Measurements from ENCODE around the gene BPIFB3.
A peak's percentile ranks its signal among the peaks of the same experiment; 100 is the strongest.

Gene BPIFB3

DNA sequence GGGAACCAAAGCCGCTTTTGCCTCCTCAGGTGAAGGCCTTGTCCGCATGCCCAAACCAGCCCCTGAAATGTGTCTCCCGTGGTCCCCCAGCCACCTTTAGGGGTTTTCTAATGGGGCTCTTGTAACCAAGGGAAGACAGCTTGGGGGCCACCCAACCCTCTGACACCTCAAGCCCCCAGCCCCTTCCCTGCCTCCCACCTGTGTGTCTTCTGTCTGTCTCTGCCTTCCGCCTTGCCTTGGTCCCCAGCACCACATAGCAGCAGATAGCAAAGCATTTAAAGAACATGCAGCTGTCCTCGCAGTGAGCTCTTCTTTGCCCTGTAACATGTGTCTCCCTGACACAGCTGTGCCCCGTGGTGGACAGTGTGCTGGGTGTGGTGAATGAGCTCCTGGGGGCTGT is 9.6 kb downstream of the BPIFB3 start:
- DNase-seq = no peak

- DNase-seq = no peak
Observed at GRCh38 chr20:33064572-33065287, 11.0 kb downstream of the BPIFB3 start.

GRCh38 chr20:33065785-33066184 is 12.1 kb downstream of the BPIFB3 start:
- DNase-seq = no peak

DNA sequence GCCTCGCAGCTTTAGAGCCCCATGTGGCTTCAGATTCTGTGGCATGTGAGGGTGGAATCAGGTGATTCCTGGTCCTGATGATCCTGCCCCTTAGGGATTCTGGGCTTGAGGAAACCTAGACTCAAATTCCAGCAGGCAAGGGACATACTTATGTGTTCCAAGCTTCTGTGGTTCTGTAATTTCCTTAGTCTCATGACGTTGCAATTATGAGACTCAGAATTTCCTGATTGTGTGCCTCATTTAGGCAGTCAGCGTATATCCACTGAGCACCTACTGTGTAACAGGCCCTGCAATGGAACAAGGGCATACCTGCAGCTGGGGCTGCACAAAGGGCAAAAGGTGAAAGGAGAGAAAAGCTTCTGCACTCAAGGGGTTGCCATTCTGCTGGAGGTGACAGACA is 14.1 kb downstream of the BPIFB3 start:
- no peak for DNase-seq

DNA sequence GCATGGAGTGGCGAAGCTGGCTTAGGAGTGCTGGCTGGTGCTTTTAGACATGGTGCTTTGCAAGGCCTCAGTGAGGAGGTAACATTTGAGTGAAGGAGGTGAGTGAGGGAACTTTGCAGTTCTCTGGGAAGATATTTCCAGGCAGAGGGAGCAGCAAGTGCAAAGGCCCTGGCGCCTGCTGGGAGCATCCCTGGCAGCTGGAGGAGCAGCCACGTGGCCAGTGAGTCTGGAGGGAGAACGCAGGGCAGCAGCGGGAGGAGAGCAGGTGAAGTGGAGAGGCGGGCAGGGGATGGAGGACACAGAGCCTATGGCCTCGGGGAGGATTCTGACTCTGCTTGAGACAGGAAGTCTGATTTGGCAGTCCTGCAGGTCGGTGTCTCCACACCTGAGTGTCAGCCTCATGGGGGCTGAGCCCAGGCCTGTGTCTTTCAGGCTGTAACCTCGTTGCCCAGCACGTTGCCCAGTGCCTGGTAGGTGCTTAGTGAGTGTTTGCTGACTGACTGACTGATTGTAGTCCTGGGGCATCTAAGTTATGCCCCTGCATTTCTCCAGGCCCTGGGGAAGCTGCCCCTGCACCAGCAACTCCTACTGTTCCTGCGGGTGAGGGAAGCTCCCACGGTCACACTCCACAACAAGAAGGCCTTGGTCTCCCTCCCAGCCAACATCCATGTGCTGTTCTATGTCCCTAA is 14.7 kb downstream of the BPIFB3 start:
- DNase-seq = no peak

DNA sequence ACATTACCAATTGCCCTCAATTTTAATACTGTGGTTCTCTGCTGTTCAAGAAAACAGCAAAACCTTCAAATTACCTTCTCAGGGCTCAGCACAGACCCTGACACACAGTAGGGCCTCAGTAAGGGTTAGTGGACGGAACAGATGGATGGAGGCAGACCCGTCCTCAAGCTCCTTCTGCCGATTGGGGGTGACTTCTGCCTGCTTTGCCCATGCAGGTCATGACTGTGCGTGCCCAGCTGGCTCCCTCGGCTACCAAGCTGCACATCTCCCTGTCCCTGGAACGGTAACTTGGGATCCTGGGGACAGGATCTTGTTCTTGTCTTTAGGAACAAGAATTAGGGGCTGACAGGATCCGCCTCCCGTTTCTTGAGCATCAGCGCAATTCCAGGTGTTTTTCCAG is 16.0 kb downstream of the BPIFB3 start:
- DNase-seq = no peak

GRCh38 chr20:33070111-33071053 is 16.7 kb downstream of the BPIFB3 start:
- DNase-seq = no peak

DNA sequence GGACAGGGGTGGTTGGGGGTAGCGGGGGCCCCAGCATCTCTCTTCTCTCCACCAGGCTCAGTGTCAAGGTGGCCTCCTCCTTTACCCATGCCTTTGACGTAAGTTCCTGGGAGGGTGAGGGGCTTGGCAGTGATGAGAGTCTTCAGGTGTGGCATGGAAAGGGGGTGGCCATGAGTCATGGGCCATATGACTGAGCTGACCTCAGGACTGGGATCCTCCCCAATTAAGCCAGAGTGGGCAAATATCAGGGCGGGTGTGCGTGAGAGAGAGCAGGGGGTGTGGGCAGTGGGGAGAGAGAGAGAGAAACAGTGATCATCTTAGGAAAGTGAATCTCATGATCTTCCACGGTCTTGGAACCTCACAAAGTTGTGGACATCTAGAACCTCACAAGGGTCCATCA is 17.5 kb downstream of the BPIFB3 start:
- DNase-seq = no peak

GRCh38 chr20:33072362-33072761 is 18.7 kb downstream of the BPIFB3 start:
- DNase-seq = no peak

DNA sequence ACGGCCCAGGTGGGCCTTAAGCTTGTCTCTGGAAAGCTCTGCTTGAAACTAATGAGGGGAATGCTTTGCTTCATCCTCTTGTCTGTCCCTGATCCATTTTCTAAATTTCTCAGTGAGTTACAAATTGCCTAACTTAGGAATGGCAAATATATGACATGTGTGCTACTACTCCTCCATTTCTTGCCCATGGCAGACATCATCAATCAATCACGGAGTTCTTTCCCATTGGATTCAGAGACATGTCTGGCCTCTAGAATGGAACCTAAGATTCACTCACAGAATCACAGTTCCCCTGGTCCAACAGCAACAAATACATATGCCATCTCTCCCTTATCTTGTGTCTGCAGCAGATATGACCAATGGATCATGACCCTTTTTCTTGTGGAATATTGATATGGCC is 19.1 kb downstream of the BPIFB3 start:
- DNase-seq = no peak

DNA sequence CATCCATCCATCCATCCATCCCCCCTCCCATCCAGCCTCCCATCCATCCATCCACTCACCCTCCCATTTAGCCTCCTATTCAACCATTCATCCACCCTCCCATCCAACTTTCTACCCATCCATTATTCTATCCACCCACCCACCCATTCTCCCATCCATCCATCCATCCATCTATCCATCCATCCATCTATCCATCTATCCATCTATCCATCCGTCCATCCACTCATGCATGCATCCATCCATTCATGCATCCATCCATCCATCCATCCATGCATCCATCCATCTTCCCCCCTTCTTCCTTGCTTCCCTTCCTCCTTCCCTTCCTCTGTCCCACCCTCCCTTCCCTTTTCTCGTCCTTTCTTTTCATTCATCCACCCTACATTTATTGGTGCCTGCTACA is 21.0 kb downstream of the BPIFB3 start:
- DNase-seq = no peak

DNA sequence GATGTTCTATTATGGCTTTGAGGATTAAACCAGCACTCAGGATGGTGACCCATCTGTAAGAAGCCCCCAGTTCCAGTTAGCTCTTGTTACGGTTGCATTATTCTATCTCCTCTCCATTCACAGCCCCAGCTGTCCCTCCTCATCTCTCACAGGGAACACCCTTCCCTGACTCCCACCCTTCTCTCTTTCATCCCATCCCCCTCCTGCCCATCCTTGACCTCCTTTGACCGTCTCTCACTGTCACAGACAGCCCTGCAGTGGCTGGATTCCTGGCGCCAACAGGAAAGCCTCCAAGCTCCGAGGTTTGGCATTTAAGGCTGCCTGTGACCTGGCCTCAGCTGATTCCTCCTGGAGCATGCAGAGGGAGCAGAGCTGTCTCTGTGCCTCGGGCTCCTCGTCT is 21.6 kb downstream of the BPIFB3 start:
- DNase-seq = no peak

DNA sequence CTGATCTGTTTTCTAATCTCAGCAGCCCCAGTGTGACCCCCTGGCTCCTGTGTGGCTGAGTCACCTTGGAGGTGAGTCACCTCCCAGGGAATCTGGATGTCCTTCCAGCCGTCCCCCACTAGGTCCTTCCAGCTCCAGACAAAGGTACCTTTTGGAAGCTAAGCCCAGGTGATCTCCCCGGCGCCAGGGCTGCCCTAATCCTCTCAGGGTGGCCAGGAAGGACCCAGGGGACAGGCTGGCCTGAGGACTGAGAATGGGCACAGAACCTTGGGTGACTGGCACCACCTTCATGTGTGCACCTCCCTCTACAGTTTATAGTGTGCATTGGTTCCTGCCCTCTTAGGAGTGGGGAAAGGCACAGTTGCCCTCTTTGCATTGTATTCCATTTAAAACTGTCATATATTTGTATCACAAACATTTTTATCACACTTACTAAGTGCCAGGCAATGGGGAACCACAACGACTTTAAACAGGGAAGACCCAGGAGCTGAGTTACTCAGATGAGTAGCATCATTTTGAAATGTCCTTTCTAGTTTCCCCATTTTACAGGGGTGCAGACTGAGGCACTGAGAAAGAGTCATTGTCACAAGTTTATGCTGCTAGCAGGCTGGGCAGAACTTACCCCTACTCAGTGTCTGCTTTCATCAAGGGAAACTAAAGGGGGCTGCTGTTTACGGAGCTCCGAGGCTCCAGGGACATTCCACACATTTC is 23.1 kb downstream of the BPIFB3 start:
- peak; percentile 17 to 30 for DNase-seq

- no peak for DNase-seq
Observed at GRCh38 chr20:33079259-33079658, 25.6 kb downstream of the BPIFB3 start, which contains the start of gene BPIFB4. TSS of gene BPIFB4 (plus strand) at chr20:33079643. CDS start at chr20:33081527, 1,884 bp downstream.

GRCh38 chr20:33081411-33082154 is 27.9 kb downstream of the BPIFB3 start:
- DNase-seq = no peak

- DNase-seq = no peak
Observed at GRCh38 chr20:33082546-33082945, 28.8 kb downstream of the BPIFB3 start.

DNA sequence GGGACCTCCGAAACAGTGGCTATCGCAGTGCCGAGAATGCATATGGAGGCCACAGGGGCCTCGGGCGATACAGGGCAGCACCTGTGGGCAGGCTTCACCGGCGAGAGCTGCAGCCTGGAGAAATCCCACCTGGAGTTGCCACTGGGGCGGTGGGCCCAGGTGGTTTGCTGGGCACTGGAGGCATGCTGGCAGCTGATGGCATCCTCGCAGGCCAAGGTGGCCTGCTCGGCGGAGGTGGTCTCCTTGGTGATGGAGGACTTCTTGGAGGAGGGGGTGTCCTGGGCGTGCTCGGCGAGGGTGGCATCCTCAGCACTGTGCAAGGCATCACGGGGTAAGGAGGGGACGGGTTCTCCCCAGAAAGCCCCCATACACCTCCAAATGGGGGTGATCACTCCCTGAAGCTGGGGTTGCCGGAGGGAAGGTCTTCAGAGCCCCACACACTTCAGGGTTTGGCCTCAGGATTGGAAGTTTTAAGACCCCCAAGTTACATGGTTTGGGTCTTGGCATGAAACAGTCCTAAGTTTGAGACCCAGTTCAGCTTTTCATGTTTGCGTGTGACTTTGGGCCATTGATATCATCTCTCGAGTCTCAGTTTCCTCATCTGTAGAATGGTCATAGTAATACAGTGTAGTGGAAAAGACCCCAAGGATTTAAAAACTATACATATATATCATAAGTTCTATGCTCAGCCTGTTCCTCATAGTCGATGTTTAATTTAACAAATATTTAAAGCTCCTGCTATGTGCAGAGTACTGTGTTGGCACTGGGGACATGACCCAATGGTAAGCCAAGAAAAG is 30.0 kb downstream of the BPIFB3 start:
- no peak for DNase-seq

GRCh38 chr20:33084722-33085121 is 31.0 kb downstream of the BPIFB3 start:
- no peak for DNase-seq

- DNase-seq = no peak
Observed at GRCh38 chr20:33086052-33086722, 32.5 kb downstream of the BPIFB3 start.

DNA sequence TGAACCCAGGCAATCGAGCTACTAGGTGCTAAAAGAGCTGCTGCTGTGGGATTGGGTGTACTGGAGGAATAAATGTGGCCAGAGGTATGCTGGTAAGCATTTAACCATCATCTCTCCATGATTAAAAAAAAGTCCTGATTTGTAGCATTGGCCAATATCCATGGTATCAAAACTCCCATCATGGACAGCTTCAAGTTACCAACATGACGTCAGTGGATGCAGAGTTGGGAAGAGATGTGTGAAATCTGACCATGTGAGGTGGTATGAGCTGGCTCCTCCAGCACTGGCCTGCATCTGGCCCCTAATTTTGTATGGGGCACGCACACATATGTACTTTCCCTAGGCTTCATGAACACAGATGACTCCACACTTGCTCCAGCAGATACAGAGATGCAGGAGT is 37.4 kb downstream of the BPIFB3 start:
- no peak for DNase-seq

DNA sequence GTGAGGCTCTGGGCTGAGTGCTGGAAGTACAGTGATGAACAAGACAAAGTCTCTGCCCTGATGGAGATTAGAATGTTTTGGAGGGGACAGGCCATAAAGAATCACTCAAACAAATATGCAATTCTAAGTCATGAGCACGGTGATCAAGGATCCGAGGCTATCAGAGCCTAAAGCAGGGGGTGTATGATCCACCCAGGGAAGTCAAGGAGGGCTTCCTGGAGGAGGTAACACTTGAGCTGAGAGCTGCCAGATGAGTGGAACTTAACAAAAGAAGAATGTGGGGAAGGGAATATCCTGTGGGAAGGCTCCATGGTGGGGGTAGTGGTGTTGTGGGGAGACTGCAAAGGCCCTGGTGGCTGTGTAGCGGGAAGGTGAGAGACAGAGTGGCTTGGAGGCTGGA is 38.0 kb downstream of the BPIFB3 start:
- DNase-seq = no peak
